Mesothelial cell of epicardium (in vitro differentiated cells): ENCODE results near the gene CD63. TPM values are rescaled to one million over a fixed set of nuclear protein-coding genes. Genes with fewer than 3 reads are reported as not detected.
A peak's percentile ranks its signal among the peaks of the same experiment; 100 is the strongest.

Source experiments
- DNase-seq, 2 experiments: peaks; one replicate each; pipeline ENCODE4 v3.0.0; 2021; ENCODE audit warnings: low spot score in 2 of 2; ENCODE audit not compliant: unreplicated experiment in 2 of 2
- H3K27ac Mint-ChIP-seq: 2 replicates; pipeline ENCODE4 v1.8.0; 2021; ENCODE audit warnings: mixed read lengths
- H3K27me3 Mint-ChIP-seq: 2 replicates; pipeline ENCODE4 v1.8.0; 2021; ENCODE audit warnings: low read depth, mixed read lengths
- H3K36me3 Mint-ChIP-seq: 2 replicates; pipeline ENCODE4 v1.8.0; 2021; ENCODE audit warnings: mixed read lengths
- H3K4me1 Mint-ChIP-seq: 2 replicates; pipeline ENCODE4 v1.8.0; 2021; ENCODE audit warnings: mixed read lengths
- H3K4me3 Mint-ChIP-seq: 2 replicates; pipeline ENCODE4 v1.8.0; 2021; ENCODE audit warnings: mild to moderate bottlenecking, moderate library complexity, mixed read lengths
- H3K9me3 Mint-ChIP-seq: 2 replicates; pipeline ENCODE4 v1.8.0; 2021; ENCODE audit warnings: mixed read lengths
- CTCF ChIP-seq: fragments of 200-600 bp; sonication (generic); IDR thresholded peaks from one replicate; pipeline ENCODE4 v1.5.0; 2021; ENCODE audit warnings: antibody characterized with exemption; ENCODE audit not compliant: unreplicated experiment
- total RNA-seq: library from RNA; stranded (reverse); gene quantifications from 3 replicates; pipeline ENCODE4 v1.2.1, GENCODE V29; 2021

The CD63 gene
- total RNA-seq, 1 donor from 2014 or later, result 429 TPM

- Mint-ChIP-seq H3K4me3 (no peak overlapping the region), H3K27ac (no peak overlapping the region), H3K4me1 (peaks cover 27% of the 10 kb centered on the region), H3K27me3 (no peaks in the 10 kb centered on the region), H3K9me3 (no peaks in the 10 kb centered on the region), H3K36me3 (no peaks in the 10 kb centered on the region)
- TF ChIP-seq CTCF, result no peak
- no peak for DNase-seq
Observed at GRCh38 chr12:55732288-55732687, 3.5 kb upstream of the CD63 start.

- DNase-seq, result no peak
Observed at GRCh38 chr12:55729819-55730818, 1.3 kb upstream of the CD63 start.

GRCh38 chr12:55728186-55728938 is 447 bp downstream of the CD63 start:
- peak in 1 of 2 experiments; percentile 61 for DNase-seq

More at GRCh38 chr12:55729819-55730818, 1.3 kb upstream of the CD63 start:
- no peaks in the 10 kb centered on the region for H3K27me3 Mint-ChIP-seq
- H3K4me3 Mint-ChIP-seq, result peak overlapping the region; percentile 80
- H3K4me1 Mint-ChIP-seq, result peaks cover 30% of the 10 kb centered on the region
- peaks cover 4% of the 10 kb centered on the region for H3K36me3 Mint-ChIP-seq
- H3K27ac Mint-ChIP-seq, result peak overlapping the region; percentile 95
- TF ChIP-seq CTCF, result no peak
- no peaks in the 10 kb centered on the region for H3K9me3 Mint-ChIP-seq

GRCh38 chr12:55727643-55728185 is 1.1 kb downstream of the CD63 start:
- Mint-ChIP-seq H3K4me1 (peaks cover 31% of the 10 kb centered on the region), H3K27me3 (no peaks in the 10 kb centered on the region), H3K36me3 (peaks cover 9% of the 10 kb centered on the region), H3K27ac (peak overlapping the region; percentile 87), H3K9me3 (no peaks in the 10 kb centered on the region), H3K4me3 (peak overlapping the region; percentile 80)
- no peak for DNase-seq
- TF ChIP-seq CTCF, result no peak

More at GRCh38 chr12:55728186-55728938, 447 bp downstream of the CD63 start:
- peaks cover 9% of the 10 kb centered on the region for H3K36me3 Mint-ChIP-seq
- H3K27ac Mint-ChIP-seq, result peak overlapping the region; percentile 87
- H3K4me1 Mint-ChIP-seq, result peaks cover 31% of the 10 kb centered on the region
- H3K4me3 Mint-ChIP-seq, result peak overlapping the region; percentile 80
- H3K9me3 Mint-ChIP-seq, result no peaks in the 10 kb centered on the region
- H3K27me3 Mint-ChIP-seq, result no peaks in the 10 kb centered on the region
- TF ChIP-seq CTCF, result no peak

- Mint-ChIP-seq H3K27me3 (no peaks in the 10 kb centered on the region), H3K27ac (peak overlapping the region; percentile 9), H3K36me3 (peaks cover 9% of the 10 kb centered on the region), H3K4me1 (peaks cover 31% of the 10 kb centered on the region), H3K9me3 (no peaks in the 10 kb centered on the region), H3K4me3 (peak overlapping the region; percentile 80)
- no peak for DNase-seq
- no peak for TF ChIP-seq CTCF
Observed at GRCh38 chr12:55726971-55727370, 1.8 kb downstream of the CD63 start.
